SK-MEL-5 (cell line): ENCODE data around the gene SLC26A1. TPM values are rescaled to one million over a fixed set of nuclear protein-coding genes. Genes with fewer than 3 reads are reported as not detected.

ENCODE experiments used
- DNase-seq: peaks from one replicate; pipeline ENCODE4 v3.0.0-alpha.2; 2016; ENCODE audit warnings: low read depth, low spot score
- in situ Hi-C: cut with HindIII; loops from 2 replicates; pipeline ENCODE4 v1.10.0; 2016; ENCODE audit warnings: low sequenced_read_pairs, high pct_unique_total_duplicates, low pct_unique_long_range_greater_than_20kb
- total RNA-seq: library from RNA; depleted of rRNA; stranded (reverse); fragments of >200 nt; shearing (Covaris generic); gene quantifications from 2 replicates; pipeline ENCODE4 v1.2.3, GENCODE V29; 2014

Gene SLC26A1
- total RNA-seq, 1 experiment from 2014 or later: not detected

DNA sequence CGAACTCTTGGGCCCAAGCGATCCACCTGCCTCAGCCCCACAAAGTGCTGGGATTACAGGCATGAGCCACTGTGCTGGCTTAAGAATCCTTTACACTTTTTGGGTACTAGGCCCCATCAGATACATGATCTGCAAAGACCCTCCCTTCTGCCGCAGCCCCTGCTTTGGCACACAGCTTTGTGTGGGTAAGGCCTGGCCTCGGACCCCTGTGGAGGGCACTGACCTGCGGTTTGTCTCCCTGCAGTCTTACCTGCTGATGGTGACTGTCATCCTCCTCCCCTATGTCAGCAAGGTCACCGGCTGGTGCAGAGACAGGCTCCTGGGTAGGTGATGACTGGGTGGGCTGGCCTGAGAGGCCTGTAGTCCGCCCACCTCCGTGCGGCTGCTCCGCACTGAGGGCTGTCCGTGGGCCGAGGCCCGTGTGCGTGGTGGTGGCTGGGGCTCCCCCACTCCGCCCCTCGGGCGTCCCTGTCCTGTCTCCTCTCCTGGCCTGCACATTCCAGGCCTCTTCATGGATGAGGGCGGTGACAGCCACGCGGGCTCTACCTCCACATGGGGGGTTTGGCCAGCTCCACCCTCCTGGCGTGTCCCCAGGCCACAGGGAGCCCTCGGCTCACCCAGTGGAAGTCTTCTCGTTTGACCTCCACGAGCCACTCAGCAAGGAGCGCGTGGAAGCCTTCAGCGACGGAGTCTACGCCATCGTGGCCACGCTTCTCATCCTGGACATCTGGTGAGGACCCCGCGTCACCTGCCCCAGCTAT lies 37.9 kb downstream of the SLC26A1 start:
- no peak for DNase-seq
- in situ Hi-C loops: no loop called here

DNA sequence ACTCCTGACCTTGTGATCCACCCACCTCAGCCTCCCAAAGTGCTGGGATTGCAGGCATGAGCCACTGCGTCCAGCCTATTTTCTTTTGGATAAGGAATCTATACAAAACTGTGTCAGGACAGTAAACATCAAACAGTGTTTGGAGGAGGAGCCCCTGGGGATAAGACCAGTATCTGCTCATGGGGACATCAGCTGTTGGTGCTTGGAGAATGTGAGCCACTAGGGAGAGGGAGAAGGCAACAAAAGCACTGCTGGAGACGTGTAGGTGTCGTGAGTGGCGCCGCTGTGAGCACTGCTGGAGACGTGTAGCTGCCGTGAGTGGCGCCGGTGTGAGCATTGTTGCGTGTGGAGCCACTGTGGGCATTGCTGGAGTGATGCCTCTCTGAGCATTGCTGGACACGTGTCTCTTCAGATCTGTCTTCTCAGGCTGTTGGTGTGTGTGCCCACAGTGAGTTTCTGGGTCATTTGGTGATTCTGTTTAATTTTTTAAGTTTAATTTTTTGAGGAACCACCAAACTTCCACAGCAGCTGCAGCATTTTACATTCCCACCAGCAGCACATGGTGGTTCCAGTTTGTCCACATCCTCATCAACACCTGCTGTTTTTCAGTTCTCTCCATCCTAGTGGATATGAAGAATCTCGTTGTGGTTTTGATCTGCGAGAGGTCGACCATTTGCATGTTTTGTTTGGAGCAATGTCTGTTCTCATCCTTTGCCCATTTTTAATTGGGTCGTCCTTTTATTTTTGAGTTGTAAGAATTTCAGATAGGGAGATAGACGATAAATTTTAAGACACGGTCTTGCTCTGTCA lies 38.8 kb downstream of the SLC26A1 start:
- DNase-seq: no peak
- in situ Hi-C loops: no loop called here

DNA sequence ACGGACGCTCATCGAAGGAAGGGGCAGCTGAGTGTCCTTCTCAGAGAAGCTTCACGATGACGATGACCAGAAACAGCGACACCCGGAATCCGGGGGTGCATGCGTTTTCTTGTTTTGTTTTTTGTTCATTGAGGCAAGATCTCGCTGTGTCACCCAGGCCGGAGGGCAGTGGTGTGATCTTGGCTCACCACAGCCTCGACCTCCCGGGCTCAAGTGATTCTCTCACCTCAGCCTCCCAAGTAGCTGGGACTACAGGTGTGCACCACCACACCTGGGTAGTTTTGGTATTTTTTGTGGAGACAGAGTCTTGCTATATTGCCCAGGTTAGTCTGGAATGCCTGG lies 39.7 kb downstream of the SLC26A1 start:
- no peak for DNase-seq
- in situ Hi-C loops: no loop called here

DNA sequence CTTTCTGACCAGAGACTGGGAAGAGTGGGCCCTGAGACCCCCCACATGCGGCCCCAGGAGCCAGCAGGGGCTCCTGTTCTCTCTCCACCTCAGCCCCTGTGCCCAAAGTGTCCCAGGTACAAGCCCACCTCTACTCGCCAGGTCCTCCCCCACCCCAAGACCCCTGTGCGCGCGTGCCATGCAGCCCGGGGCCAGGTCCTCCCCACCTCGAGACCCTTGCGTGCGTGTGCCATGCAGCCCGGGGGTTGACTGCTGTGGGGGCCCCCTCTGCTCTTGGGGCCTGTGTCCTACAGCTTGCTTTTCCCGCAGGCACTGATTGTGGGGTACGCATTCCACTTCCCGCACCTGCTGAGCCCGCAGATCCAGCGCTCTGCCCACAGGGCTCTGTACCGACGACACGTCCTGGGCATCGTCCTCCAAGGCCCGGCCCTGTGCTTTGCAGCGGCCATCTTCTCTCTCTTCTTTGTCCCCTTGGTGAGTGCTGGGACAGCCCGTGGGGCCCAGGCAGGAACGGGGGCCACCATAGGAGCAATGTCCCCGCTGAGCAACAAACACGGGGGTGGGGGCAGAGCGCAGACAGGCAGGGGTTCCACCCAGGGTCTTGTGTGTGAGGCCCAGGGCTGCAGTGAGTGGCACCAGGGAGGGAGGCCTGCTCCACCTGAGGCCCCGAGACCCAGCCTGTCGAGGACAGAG lies 40.2 kb downstream of the SLC26A1 start:
- in situ Hi-C loops: no loop called here
- no peak for DNase-seq

DNA sequence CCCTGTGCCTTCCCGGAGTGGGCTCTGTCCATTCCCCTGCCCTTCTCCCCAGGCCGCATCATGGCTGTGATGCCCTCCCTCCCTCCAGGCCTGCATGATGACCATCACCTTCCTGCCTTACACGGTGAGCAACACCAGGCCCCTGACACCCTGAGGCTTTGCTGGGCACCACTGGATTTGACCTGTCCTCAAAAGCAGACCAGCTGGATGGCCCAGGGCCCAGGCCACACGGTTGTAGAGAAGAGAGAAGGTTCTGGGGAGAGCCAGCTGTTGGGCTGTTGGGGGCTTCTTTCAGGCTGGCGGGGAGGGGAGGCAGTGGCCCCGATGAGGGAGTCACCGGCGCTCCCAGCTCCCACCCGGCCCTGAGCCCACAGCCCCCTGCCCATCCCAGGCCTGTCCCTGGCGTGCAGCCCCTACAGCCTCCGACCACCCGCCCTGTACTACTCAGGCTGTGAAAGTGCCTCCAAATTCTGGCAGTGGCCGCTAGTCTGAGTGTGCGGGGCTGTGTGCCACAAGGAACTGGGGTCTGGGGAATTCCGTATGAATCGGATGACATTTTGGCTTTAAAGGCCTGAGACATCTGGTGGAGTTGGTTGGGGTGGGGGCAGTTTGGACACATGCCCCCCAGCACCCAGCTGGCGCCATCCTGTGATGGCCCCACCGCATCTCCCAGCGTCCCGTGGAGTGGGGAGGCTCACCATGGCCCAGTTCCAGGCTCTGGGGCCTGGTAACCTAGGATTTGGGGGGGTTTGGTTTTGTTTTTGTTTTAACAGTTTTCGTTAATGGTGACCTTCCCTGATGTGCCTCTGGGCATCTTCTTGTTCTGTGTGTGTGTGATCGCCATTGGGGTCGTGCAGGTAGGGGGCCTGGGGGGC lies 41.4 kb downstream of the SLC26A1 start:
- in situ Hi-C loops: no loop called here
- no peak for DNase-seq

DNA sequence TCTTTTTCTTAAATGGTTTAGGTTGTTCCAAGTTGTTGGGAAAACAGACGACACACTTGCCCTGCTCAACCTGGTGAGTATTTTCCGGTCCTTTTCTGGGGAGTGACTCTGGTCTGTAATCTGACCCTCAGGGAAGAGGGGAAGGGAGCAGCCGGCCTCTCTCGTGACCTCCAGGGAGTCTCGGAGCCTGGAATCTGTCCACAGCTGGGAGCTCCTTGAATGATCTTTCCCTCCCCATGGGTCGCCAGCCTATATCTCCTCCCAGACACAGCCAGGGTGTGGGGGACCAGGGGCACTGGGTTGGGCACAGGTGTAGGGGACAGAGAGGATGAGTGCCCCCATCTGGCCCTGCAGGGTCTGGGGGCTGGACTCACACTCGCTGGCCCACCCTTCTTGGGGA lies 42.0 kb downstream of the SLC26A1 start:
- in situ Hi-C loops: no loop called here
- DNase-seq: no peak

DNA sequence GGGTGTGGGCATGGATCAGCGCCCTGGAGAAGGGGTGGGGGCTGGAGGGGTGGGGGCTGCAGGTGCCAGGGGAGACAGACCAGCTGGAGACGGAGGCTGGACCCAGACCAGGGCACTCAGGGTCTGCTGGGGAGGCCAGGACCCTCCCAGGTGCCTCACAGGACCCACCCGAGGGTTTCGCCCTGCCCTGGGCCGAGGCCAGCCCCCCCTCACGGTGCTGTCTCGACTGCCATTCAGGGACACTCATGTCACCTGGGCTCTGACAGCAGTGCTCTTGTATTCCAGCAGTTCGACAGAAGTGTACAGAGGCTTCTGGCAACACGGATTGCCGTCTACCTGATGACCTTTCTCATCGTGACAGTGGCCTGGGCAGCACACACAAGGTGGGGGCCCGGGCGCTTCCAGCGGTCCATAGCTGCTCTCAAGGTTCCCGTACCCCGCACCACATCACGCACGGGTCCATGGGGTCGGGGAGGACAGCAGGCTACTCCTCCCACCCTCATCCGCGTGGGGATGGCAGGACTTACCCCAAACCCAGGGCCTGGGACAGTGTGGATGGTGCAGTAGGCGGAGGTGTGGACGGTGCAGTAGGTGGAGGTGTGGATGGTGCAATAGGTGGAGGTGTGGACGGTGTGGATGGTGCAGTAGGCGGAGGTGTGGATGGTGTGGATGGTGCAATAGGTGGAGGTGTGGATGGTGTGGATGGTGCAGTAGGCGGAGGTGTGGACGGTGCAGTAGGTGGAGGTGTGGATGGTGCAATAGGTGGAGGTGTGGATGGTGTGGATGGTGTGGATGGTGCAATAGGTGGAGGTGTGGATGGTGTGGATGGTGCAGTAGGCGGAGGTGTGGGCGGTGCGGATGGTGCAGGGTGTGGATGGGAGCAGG lies 42.8 kb downstream of the SLC26A1 start:
- no peak for DNase-seq

DNA sequence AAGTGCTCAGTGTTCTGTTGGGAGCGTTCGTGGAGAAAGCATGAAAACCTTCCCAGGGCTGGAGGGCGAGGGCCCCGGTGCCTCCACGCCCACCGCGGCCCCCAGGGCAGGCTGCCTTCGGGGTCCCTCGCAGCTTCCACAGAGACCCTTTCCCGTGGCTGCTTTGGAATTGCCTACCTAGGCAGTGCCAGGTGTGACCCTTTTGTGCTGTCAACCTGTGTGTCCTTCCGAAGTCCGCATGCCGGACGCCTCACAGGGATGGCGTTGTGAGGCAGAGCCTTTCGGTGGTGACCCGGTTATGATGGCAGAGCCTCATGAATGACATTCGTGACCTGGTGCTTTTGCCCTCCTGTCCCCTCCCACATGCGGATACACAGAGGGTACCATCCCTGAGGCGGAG lies 43.5 kb downstream of the SLC26A1 start:
- no peak for DNase-seq
- in situ Hi-C loops: no loop called here

More for the DNA sequence above, 42.8 kb downstream of the SLC26A1 start:
- in situ Hi-C loops: no loop called here

DNA sequence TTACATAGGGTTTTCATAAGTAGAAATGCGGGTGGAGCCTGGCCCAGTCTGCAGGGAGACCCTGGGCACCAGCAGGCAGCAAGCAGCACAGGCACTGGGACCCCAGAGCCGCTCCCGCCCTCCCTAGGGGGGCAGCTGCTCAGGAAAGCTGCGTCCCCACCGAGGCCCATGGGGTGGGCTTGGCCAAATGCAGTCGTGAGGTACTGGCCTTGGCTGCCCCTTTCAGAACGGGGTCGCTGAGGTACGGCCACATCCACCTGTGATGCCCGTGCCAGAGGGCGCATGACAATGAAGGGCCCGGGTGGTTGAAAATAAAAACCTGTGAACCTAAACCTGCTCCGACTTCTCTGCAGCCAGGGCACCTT lies 44.3 kb downstream of the SLC26A1 start:
- in situ Hi-C loops: no loop called here
- no peak for DNase-seq

DNA sequence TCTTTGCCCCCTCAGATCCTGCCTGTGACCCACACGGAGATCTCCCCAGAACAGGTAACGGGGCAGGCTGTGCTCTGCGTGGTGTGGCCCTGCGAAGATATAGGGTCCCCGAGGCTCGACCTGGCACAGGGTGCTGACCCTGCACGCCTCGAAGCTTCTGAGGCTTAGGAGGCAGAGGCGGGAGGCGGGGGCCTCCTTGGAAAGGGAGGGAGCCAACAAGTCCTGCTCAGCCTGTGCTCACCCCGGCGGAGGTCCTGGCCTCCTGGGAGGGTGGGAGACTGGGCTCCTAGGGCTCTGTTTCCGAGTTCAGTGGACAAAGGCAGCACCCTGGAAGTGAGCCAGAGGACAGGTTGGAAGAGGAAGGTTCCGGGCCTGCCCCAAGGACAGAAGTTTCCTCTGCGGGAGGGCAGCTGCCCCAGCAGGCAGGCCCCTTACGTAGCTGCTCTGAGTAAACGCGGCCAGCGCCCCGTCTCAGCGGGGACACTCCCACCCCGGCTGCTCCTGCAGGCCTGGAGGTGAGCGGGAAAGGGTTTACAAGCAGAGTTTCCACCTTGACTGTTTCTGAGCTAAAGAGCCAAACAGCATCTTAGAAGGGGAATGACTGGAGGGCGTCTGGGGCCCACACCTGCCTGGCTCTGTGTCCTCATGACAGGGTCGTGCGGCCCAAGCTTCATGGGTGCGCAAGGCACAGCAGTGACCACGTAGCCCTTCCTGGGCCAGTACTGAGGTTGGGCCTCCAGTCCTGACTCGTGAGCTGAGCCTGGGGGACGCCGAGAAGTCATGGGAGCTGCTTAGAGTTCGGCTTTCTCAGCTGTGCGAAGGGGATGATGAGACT lies 44.9 kb downstream of the SLC26A1 start:
- no peak for DNase-seq
- in situ Hi-C loops: no loop called here

DNA sequence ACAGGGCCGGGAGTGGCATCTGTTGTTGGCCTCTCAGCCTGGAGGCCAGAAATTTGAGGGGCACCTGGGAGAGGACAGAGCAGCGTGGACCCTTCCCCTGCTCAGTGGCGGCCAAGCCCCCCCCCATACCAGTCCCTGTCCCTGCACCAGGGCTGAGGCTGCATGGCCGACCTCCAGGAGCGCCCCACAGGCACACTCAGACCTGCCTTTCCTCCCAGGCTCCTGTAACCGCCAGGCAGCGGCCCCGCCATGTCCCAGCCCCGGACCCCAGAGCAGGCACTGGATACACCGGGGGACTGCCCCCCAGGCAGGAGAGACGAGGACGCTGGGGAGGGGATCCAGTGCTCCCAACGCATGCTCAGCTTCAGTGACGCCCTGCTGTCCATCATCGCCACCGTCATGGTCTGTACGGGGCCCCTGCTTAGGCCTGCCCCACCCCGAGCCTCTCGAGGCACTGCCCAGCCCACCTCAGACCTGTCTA lies 45.7 kb downstream of the SLC26A1 start:
- no peak for DNase-seq
- in situ Hi-C loops: no loop called here

DNA sequence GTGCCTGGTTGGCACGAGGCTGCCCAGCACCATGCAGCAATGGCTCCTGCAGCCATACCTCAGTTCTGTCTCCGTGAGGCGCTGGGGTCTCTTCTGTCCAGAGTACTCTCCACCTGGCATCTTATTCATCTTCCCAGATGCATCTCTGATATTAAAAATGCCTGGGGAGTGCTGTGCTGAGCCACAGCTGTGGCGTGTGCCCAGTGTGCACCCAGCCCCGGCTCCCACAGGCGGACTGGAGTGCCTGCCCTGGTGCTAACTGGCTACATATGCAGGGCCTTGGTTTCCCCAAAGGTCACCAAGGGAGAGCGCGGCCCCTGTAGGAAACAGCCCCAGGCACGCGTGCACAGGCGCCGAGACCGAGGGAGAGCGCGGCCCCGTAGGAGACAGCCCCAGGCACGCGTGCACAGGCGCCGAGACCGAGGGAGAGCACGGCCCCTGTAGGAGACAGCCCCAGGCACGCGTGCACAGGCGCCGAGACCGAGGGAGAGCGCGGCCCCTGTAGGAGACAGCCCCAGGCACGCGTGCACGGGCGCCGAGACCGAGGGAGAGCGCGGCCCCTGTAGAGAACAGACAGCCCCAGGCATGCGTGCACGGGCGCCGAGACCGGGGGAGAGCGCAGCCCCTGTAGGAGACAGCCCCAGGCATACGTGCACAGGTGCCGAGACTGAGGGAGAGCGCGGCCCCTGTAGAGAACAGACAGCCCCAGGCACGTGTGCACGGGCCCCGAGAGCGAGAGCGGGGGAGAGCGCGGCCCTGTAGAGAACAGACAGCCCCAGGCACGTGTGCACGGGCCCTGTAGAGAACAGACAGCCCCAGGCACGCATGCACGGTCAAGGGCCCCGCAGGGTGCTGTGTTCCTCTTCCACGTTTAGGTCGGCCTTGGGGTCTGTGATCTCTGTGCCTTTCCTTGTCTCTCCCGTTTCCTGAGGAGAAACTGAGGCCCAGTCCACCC lies 46.4 kb downstream of the SLC26A1 start:
- in situ Hi-C loops: no loop called here
- DNase-seq: no peak

DNA sequence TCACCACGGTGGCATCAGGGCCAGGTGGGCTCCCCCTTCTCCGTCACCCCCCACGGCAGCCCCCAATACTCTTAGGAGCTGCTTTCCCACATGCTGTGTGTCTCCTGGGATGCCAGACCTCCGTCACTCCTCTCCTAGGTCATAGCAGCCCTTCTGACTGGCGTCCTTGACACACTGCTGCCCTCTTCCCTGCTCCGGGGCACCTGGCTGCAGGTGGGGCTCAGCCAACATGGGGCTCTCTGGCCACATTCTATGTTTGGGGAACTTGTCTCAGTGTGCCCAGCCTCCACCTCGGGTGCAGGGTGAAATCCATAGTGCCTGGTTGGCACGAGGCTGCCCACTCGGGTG lies 47.1 kb downstream of the SLC26A1 start:
- no peak for DNase-seq
- in situ Hi-C loops: no loop called here

DNA sequence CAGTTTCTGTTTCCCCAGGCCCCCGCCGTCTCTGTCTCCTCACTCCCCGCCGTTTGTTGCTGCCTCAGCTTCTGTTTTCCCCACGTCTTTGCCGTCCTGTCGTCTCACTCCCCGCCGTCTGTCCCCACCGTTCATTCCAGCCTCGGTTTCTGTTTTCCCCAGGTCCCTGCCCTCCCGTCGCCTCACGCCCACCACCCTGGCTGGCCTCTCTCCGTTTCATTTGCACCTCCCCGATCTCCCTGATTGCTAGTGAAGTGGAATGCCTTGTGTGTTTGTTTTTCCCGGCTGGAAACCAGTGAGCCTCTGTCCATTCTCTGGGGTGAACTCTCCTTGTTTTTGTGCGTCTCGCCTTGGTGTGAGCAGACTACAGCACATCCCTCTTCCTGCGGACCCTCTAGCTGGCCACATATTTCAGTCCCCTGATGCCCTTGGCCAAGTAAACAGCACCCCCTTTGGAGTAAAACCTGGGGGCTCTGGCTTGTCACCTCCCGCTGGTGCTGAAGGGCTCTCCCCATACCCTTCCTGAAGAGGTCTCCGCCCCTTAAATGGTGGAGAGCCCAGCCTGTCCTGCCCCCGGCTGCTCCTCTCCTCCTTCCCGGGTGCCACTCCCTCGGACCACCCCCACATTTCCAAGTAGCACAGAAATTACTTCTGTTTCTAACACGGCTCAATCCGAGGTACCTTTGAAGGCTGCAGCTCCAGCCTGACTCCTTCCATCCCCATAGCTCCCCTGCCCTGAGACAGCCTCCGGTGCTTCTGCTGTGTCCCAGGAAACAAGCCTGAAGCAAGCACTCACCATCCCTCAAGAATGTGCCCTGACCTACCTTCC lies 47.7 kb downstream of the SLC26A1 start:
- in situ Hi-C loops: no loop called here
- no peak for DNase-seq
